HG03354 (cell line): ENCODE results near the gene MOCS2.
"Not testable (repeated sequence)": the region's sequence is repeated elsewhere in the genome, so short reads cannot be mapped to it uniquely, and the experiment has no call there.

Experiments
- ATAC-seq: cut with Tn5 transposase; IDR thresholded peaks from one replicate; pipeline ENCODE4 v1.9.1; 2021; ENCODE audit warnings: mild to moderate bottlenecking; ENCODE audit not compliant: unreplicated experiment, poor library complexity, severe bottlenecking

Gene MOCS2

GRCh38 chr5:53109443-53110127 is at the start of gene MOCS2:
Gene MOCS2 (minus strand): TSS chr5:53109757. CDS start chr5:53107174, 2,583 bp downstream.
- peak; percentile 97 for ATAC-seq

- ATAC-seq = no peak
These were observed 42.3 kb upstream of the MOCS2 start for GRCh38 chr5:53151713-53152458.

GRCh38 chr5:53133020-53133419 is 23.5 kb upstream of the MOCS2 start:
- ATAC-seq = no peak

GRCh38 chr5:53130266-53130665 is 20.7 kb upstream of the MOCS2 start:
- no peak for ATAC-seq

GRCh38 chr5:53128481-53128880 is 18.9 kb upstream of the MOCS2 start:
- ATAC-seq = no peak

GRCh38 chr5:53127107-53127506 is 17.6 kb upstream of the MOCS2 start:
- ATAC-seq = no peak

- ATAC-seq = no peak
These were observed 17.0 kb upstream of the MOCS2 start for GRCh38 chr5:53126521-53126920.

- ATAC-seq = no peak
These were observed 14.1 kb upstream of the MOCS2 start for GRCh38 chr5:53123702-53124101.

- no peak for ATAC-seq
These were observed 10.6 kb upstream of the MOCS2 start for GRCh38 chr5:53120165-53120564.

GRCh38 chr5:53118879-53119278 is 9.3 kb upstream of the MOCS2 start:
- no peak for ATAC-seq

GRCh38 chr5:53116597-53116996 is 7.0 kb upstream of the MOCS2 start:
- no peak for ATAC-seq

GRCh38 chr5:53114988-53115387 is 5.4 kb upstream of the MOCS2 start:
- ATAC-seq = no peak

GRCh38 chr5:53113947-53114346 is 4.4 kb upstream of the MOCS2 start:
- no peak for ATAC-seq

GRCh38 chr5:53112909-53113308 is 3.4 kb upstream of the MOCS2 start:
- no peak for ATAC-seq

GRCh38 chr5:53112307-53112706 is 2.8 kb upstream of the MOCS2 start:
- ATAC-seq = not testable (repeated sequence)

- ATAC-seq = no peak
These were observed 1.6 kb upstream of the MOCS2 start for GRCh38 chr5:53111139-53111538.

GRCh38 chr5:53110156-53110555 is 599 bp upstream of the MOCS2 start:
- peak; percentile 15 for ATAC-seq

GRCh38 chr5:53109056-53109442 is 508 bp downstream of the MOCS2 start:
- ATAC-seq = peak; percentile 16

- no peak for ATAC-seq
These were observed 3.8 kb downstream of the MOCS2 start for GRCh38 chr5:53105611-53106300.

GRCh38 chr5:53100606-53101005 is 9.0 kb downstream of the MOCS2 start:
- ATAC-seq = no peak

GRCh38 chr5:53099546-53099945 is 10.0 kb downstream of the MOCS2 start:
- peak; percentile 40 for ATAC-seq
